GM11168 (cell line): ENCODE measurements around the gene DYNC2H1.

ENCODE experiments used
- in situ Hi-C: fragments of 300-500 bp; cut with MboI; formaldehyde crosslinking; loops from one replicate; pipeline ENCODE4 v1.12.0; 2022; ENCODE audit warnings: low sequenced_read_pairs; ENCODE audit not compliant: unreplicated experiment

The DYNC2H1 gene

GRCh38 chr11:103441021-103441420 lies 331.8 kb downstream of the DYNC2H1 start:
- in situ Hi-C loops: no loop called here

GRCh38 chr11:103448966-103449365 lies 339.7 kb downstream of the DYNC2H1 start:
- in situ Hi-C loops: no loop called here

- in situ Hi-C loops: no loop called here
Observed at GRCh38 chr11:103450241-103450640, 341.0 kb downstream of the DYNC2H1 start.

GRCh38 chr11:103453126-103453525 lies 343.9 kb downstream of the DYNC2H1 start:
- in situ Hi-C loops: no loop called here

- in situ Hi-C loops: no loop called here
Observed at GRCh38 chr11:103453915-103454709, 344.9 kb downstream of the DYNC2H1 start.

- in situ Hi-C loops: no loop called here
Observed at GRCh38 chr11:103464420-103464819, 355.2 kb downstream of the DYNC2H1 start.

- in situ Hi-C loops: no loop called here
Observed at GRCh38 chr11:103465555-103466140, 356.4 kb downstream of the DYNC2H1 start.

- in situ Hi-C loops: no loop called here
Observed at GRCh38 chr11:103471546-103471945, 362.3 kb downstream of the DYNC2H1 start.

GRCh38 chr11:103476874-103477273 lies 367.6 kb downstream of the DYNC2H1 start:
- in situ Hi-C loops: no loop called here

- in situ Hi-C loops: no loop called here
Observed at GRCh38 chr11:103480421-103480820, 371.2 kb downstream of the DYNC2H1 start.

- in situ Hi-C loops: no loop called here
Observed at GRCh38 chr11:103483996-103484395, 374.8 kb downstream of the DYNC2H1 start.

- in situ Hi-C loops: no loop called here
Observed at GRCh38 chr11:103484545-103484944, 375.3 kb downstream of the DYNC2H1 start.

- in situ Hi-C loops: no loop called here
Observed at GRCh38 chr11:103486604-103487003, 377.4 kb downstream of the DYNC2H1 start.

- in situ Hi-C loops: no loop called here
Observed at GRCh38 chr11:103487113-103487512, 377.9 kb downstream of the DYNC2H1 start.

GRCh38 chr11:103488031-103488461 lies 378.8 kb downstream of the DYNC2H1 start:
- in situ Hi-C loops: no loop called here

GRCh38 chr11:103488579-103488978 lies 379.4 kb downstream of the DYNC2H1 start:
- in situ Hi-C loops: no loop called here

GRCh38 chr11:103491777-103492176 lies 382.6 kb downstream of the DYNC2H1 start:
- in situ Hi-C loops: no loop called here

GRCh38 chr11:103494491-103494890 lies 385.3 kb downstream of the DYNC2H1 start:
- in situ Hi-C loops: no loop called here

- in situ Hi-C loops: no loop called here
Observed at GRCh38 chr11:103497268-103497667, 388.0 kb downstream of the DYNC2H1 start.

GRCh38 chr11:103499710-103500340 lies 390.6 kb downstream of the DYNC2H1 start:
- in situ Hi-C loops: no loop called here

GRCh38 chr11:103515283-103515682 lies 406.1 kb downstream of the DYNC2H1 start:
- in situ Hi-C loops: no loop called here
